GM18861 (cell line): ENCODE measurements around the gene NAGS.
"Not testable (repeated sequence)": the region's sequence is repeated elsewhere in the genome, so short reads cannot be mapped to it uniquely, and the experiment has no call there.

Source experiments
- ATAC-seq: cut with Tn5 transposase; IDR thresholded peaks from one replicate; pipeline ENCODE4 v1.9.1; 2021; ENCODE audit not compliant: unreplicated experiment

The NAGS gene, protein sequence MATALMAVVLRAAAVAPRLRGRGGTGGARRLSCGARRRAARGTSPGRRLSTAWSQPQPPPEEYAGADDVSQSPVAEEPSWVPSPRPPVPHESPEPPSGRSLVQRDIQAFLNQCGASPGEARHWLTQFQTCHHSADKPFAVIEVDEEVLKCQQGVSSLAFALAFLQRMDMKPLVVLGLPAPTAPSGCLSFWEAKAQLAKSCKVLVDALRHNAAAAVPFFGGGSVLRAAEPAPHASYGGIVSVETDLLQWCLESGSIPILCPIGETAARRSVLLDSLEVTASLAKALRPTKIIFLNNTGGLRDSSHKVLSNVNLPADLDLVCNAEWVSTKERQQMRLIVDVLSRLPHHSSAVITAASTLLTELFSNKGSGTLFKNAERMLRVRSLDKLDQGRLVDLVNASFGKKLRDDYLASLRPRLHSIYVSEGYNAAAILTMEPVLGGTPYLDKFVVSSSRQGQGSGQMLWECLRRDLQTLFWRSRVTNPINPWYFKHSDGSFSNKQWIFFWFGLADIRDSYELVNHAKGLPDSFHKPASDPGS

DNA sequence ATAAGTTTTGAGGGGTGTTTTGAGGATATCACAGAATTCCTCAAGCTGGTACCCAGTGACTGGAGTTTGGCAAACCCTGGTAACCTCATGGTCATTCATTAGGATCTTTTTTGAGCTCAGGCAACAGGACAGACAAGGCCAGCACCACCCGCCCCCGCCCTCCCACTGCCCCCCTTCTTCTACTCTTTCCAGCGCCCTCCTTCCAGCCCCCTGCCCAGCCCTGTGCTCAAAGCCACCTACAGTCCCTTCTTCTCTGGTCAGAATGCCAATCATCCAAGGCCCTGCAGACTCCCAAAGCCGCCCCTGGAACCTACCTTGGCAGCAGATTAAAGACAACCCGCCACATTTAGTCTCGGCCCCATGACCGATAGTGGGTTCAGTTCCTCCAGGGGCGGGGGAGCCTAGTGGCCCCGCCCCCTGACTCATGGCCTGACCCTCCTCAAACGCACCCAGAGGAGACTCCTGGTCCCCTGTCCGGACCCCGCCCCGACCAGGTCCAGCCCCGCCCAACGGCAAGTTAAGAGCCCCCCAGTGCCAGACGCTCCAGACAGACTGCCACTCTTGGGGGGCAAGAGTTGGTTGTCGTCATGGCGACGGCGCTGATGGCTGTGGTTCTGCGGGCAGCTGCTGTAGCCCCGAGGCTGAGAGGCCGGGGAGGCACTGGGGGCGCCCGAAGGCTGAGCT lies at the start of gene NAGS:
Gene NAGS (plus strand): TSS at position 546 of the 684 bp plus-strand sequence. CDS start 42 bp downstream, at position 588.
- ATAC-seq, result no peak

DNA sequence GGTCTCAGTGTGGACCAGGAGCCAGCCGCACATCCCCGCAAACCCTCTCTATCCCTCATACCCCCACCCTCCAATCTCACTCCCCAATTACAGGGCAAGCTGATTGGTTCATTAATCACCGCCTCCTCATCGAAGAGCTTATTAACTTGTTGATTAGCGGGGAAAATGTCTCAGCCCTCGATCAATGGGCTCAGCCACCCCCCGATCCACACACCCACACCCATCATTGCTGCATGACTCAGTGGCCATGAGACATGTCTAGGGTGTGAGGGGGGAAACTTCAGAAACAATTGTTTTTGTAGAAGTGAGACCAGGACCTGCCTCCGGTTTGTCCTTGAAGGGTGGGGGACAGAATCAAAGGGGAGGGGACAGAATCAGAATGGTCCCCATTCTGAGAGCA lies 48.2 kb upstream of the NAGS start:
- ATAC-seq, result no peak

DNA sequence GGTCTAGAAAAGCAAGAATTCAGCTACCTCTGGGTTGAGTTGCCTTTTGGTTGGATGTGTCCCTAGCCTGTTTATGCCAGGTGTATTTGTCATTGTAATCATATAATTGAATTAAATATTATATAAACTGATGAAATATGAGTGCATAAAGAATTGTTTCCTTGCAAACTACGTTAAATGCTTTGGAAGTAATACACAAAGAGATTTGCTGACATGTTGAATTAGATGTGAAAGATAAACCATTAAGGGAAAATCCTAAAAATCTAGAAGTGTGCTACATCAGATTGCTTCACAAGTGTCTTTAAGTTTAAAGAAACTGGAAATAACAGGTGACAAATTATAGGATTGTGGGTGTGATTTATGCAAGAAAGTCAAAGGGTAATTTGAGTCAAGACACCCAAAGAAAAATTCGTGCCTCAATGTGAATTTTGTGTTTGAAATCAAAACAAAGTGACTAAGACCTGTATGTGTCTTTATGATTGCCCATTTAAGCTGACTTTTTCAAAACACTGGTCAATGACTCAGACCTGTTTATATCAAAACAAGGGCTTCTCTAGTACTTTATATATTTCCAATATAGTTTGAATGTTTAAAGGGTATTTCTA lies 45.6 kb upstream of the NAGS start:
- no peak for ATAC-seq

GRCh38 chr17:43961292-43961691 lies 43.1 kb upstream of the NAGS start:
- ATAC-seq, result not testable (repeated sequence)

DNA sequence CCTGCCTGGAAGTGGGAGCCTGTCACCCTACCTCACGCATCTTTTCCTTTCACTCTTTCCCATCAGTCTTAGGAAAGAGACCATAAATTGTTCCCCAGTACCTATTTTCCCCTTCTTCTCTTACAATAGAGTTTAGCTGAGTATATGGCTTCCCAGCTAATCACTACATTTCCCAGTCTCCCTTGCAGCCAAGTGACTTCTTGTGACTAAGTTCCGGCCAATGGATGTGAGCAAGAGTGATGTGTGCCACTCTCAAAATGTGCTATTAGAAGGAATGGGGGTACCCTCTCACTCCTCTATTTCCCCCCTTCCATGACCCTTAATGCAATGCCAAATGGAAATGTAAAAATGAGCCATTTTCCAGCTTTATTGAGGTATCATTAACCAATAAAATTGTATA lies 42.5 kb upstream of the NAGS start:
- no peak for ATAC-seq

GRCh38 chr17:43962479-43962878 lies 41.9 kb upstream of the NAGS start:
- ATAC-seq, result no peak

GRCh38 chr17:43966276-43966675 lies 38.1 kb upstream of the NAGS start:
- ATAC-seq, result no peak

DNA sequence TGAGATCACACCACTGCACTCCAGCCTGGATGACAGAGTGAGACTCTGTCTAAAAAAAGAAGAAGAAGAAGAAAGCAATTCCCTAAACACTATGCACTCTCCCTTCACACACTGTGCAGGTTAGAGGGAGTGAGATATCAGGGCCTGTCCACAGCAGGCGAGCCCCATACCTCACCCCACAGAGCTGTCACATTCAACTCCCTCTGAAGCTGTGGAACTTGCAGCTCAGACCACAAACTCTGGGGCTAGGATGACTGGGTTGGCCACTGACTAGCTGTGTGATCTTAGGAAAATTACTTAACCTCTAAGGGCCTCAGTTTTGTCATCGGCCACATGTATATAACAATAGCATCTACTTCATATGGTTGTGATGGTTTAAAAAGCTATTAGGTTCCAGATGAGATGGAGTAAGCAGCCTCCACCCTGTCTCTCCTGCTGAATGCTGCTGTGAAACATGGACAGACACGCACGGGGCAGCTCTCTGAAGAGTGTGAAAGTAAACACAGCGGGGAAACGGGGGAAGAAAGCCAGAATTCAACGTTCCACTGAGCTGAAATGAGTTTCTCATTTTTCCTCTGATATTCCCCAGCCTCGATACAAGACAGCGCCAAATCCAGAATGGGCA lies 37.1 kb upstream of the NAGS start:
- ATAC-seq, result no peak

- no peak for ATAC-seq
Measured at GRCh38 chr17:43970366-43970765, 34.1 kb upstream of the NAGS start.

DNA sequence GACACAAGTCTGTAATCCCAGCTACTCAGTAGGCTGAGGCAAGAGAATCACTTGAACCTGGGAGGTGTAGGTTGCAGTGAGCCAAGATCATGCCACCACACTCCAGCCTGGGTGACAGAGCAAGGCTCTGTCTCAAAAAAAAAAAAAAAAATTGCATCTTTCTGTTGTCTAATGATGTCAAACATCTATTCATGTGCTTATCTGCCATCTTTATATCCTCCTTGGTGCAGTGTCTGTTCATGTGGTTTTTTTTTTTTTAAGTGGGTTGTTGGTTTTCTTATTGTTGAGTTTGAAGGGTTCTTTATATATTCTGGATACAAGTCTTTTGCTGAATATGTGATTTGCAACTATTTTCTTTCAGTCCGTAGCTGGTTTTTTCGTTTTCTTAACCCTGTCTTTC lies 33.0 kb upstream of the NAGS start:
- not testable (repeated sequence) for ATAC-seq

- not testable (repeated sequence) for ATAC-seq
Measured at GRCh38 chr17:43972444-43973212, 31.8 kb upstream of the NAGS start.

DNA sequence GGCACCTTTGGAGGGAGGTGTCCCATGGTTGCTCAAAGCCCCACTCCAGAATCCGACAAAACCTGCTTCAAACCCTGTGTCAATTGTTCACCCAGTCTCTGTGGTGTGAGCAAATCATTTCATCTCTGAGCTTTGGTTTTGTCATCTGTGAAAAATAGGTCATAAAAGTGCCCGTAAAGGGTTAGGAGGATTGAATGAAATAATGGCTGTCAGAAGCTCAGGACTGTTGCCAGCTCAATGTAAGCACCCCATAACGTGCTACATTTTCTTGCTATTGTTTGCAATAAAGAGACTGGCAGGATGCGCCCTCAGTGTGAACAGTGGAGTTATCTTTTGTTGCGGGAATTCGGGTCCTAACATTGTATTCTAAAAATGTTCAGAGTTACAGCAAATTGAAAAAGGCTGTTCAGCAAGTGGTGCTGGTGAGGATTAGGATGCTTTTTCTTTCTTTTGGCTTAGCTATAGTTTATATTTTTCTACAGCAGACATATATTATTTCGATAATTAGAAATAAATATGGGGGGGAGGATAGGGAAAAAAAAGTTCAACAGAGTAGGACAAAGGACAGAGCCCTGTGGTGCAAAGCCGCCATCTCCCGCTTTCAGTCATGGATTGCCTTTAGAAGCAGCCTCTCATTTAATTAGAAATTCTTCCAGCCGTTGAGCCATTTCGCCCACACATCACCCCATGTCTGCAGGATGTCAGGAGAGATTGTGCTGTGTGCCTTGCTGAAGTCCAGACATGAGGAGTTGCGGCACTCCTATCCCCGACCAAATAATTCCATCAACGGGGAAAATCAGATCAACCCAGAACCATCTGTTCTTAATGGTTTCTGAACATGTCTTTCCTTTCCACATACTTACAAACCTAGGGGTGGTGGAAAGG lies 29.8 kb upstream of the NAGS start:
- ATAC-seq, result no peak

GRCh38 chr17:43975898-43976297 lies 28.5 kb upstream of the NAGS start:
- ATAC-seq, result no peak

GRCh38 chr17:43976963-43977837 lies 27.2 kb upstream of the NAGS start:
- no peak for ATAC-seq

- no peak for ATAC-seq
Measured at GRCh38 chr17:43978078-43978477, 26.3 kb upstream of the NAGS start.

DNA sequence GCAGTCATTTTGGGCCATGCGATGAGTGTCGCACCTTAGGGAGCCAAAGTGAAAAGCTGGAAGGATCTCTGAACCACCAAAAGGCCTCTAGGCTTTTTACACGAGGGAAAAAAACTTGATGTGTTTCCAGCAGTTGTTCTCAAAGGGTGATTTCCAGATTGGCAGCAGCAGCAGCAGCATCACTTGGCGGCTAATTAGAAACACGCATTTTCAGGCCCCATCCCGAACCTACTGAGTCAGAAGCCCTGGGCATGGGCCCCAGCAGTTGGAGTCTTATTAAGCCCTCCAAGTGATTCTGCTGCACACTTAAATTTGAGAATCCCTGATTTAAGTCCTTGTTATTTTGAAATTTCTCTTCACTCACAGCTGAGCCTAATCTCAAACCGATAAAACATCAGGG lies 25.4 kb upstream of the NAGS start:
- no peak for ATAC-seq

DNA sequence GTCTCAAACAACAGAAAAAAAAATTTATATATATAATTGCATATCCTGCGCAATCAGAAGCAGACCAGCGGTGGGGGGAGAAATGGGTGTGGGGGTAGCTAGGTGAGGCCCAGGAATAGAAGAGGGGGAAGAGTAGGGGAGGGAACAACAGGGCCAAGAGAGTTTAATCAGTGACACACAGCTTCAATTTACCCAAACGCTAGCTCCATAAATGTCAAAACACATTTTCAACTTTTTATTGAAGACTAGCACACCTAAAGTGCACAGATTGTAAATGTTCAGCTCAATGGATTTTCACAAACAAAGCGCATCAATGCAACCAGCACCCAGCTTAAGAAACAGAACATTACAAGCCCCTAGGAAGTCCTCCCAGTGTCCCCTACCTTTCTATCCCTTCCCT lies 24.8 kb upstream of the NAGS start:
- ATAC-seq, result no peak

DNA sequence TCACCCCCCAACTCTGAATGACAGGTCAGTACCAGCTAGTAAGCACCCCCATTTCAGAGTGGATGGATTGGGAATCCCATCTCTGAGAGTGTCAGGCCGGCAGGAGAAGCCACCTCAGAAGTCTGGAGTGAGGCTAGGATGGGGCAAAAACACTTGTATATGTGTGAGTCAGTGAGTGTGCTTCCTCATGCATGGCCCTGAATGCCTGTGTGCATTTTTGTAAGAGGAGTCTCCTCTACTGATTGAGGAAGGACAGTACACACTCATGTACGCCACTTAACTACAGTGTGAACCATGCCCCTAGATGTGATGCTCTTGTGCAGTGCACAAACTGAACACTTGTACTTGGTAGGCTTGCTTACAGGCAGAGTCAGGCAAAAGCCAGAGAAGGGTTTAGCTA lies 22.3 kb upstream of the NAGS start:
- ATAC-seq, result no peak

- ATAC-seq, result no peak
Measured at GRCh38 chr17:43983196-43983514, 21.3 kb upstream of the NAGS start.
